ENCODE results near the gene USHBP1.
A peak's percentile ranks its signal among the peaks of the same experiment; 100 is the strongest.

Gene USHBP1

GRCh38 chr19:17263712-17264640 is 569 bp downstream of the USHBP1 start:
- no peak for DNase-seq

GRCh38 chr19:17262557-17262956 is 2.0 kb downstream of the USHBP1 start:
- no peak for DNase-seq

GRCh38 chr19:17260842-17261325 is 3.7 kb downstream of the USHBP1 start:
- peak; percentile 74 for DNase-seq

- DNase-seq: no peak
Observed at GRCh38 chr19:17259934-17260333, 4.6 kb downstream of the USHBP1 start.

- DNase-seq: no peak
Observed at GRCh38 chr19:17259118-17259780, 5.3 kb downstream of the USHBP1 start.

GRCh38 chr19:17256130-17256529 is 8.4 kb downstream of the USHBP1 start:
- no peak for DNase-seq

GRCh38 chr19:17255150-17255621 is 9.4 kb downstream of the USHBP1 start:
- peak; percentile 46 for DNase-seq

- no peak for DNase-seq
Observed at GRCh38 chr19:17254636-17255035, 9.9 kb downstream of the USHBP1 start.

- DNase-seq: no peak
Observed at GRCh38 chr19:17249887-17250548, 14.5 kb downstream of the USHBP1 start.

- no peak for DNase-seq
Observed at GRCh38 chr19:17248011-17248776, 16.4 kb downstream of the USHBP1 start.

- DNase-seq: no peak
Observed at GRCh38 chr19:17246681-17247425, 17.7 kb downstream of the USHBP1 start.

- DNase-seq: no peak
Observed at GRCh38 chr19:17245535-17245984, 19.0 kb downstream of the USHBP1 start, which contains the start of gene NR2F6. NR2F6 (minus strand) TSS chr19:17245919; CDS start chr19:17245220, 699 bp downstream.

GRCh38 chr19:17244618-17245534 is 19.7 kb downstream of the USHBP1 start:
- DNase-seq: no peak

- DNase-seq: no peak
Observed at GRCh38 chr19:17243830-17244617, 20.5 kb downstream of the USHBP1 start.

- no peak for DNase-seq
Observed at GRCh38 chr19:17243211-17243829, 21.2 kb downstream of the USHBP1 start.

- DNase-seq: no peak
Observed at GRCh38 chr19:17242431-17243208, 21.9 kb downstream of the USHBP1 start.

- no peak for DNase-seq
Observed at GRCh38 chr19:17240826-17241399, 23.6 kb downstream of the USHBP1 start.

All from NCI-H2029 treated with DMSO at 0.1 percent for 48 hours (cell line).